CD14-positive monocyte (primary cell): Measurements from ENCODE around the gene MUC20. TPM values are rescaled to one million over a fixed set of nuclear protein-coding genes. Genes with fewer than 3 reads are reported as not detected.

Experiments used
- DNase-seq, 3 donors: peaks; one replicate each; pipeline ENCODE4 v3.0.0-alpha.2; 2011 to 2022
- H2AFZ ChIP-seq: 2 replicates; pipeline ENCODE4 v1.6.0; 2012; ENCODE audit warnings: mild to moderate bottlenecking, low read depth, low read length, inconsistent platforms; ENCODE audit not compliant: insufficient read depth, poor library complexity, severe bottlenecking
- H3K27ac ChIP-seq, 2 donors: 1 replicate in 1 of 2; 2 replicates in 1 of 2; pipeline ENCODE4 v1.5.1; 2012 to 2013; ENCODE audit warnings: low read length in 2 of 2, control low read depth in 1 of 2, inconsistent platforms in 1 of 2, low read depth in 1 of 2, mild to moderate bottlenecking in 1 of 2
- H3K27me3 ChIP-seq, 2 donors: one replicate each; pipeline versions ENCODE4 v1.6.0 to v1.6.1; 2011 to 2013; ENCODE audit warnings: low read length in 2 of 2; ENCODE audit not compliant: control insufficient read depth in 2 of 2, insufficient read depth in 2 of 2
- H3K36me3 ChIP-seq, 2 donors: replicated peaks in 1 of 2; 1 replicate in 1 of 2; 2 replicates in 1 of 2; pipeline versions ENCODE4 v1.5.1 to v1.6.1; 2012 to 2013; ENCODE audit warnings: low read length in 2 of 2, control low read depth in 1 of 2, inconsistent platforms in 1 of 2, mild to moderate bottlenecking in 1 of 2; ENCODE audit not compliant: insufficient read depth in 2 of 2, control insufficient read depth in 1 of 2
- H3K4me1 ChIP-seq, 2 donors: 1 replicate in 1 of 2; 2 replicates in 1 of 2; pipeline versions ENCODE4 v1.5.1 to v1.6.1; 2012 to 2013; ENCODE audit warnings: low read length in 2 of 2, control low read depth in 1 of 2, inconsistent platforms in 1 of 2, mild to moderate bottlenecking in 1 of 2, moderate library complexity in 1 of 2; ENCODE audit not compliant: insufficient read depth in 2 of 2, control insufficient read depth in 1 of 2
- H3K4me2 ChIP-seq: replicated peaks from 2 replicates; pipeline ENCODE3; 2012; ENCODE audit warnings: low read length, moderate library complexity, mild to moderate bottlenecking; ENCODE audit not compliant: poor library complexity, severe bottlenecking; ENCODE audit errors: extremely low read depth
- H3K4me3 ChIP-seq, 3 experiments: fragments of 200-600 bp in 1 of 3; sonication (generic) in 1 of 3; replicated peaks in 1 of 3; 1 replicate in 2 of 3; 2 replicates in 1 of 3; pipeline ENCODE4 v1.5.1; 2011 to 2013; ENCODE audit warnings: low read length in 3 of 3, mild to moderate bottlenecking in 3 of 3, control low read depth in 2 of 3, low read depth in 2 of 3, inconsistent platforms in 1 of 3, moderate library complexity in 1 of 3
- H3K79me2 ChIP-seq: 2 replicates; pipeline ENCODE4 v1.6.0; 2012; ENCODE audit warnings: mild to moderate bottlenecking, control low read depth, inconsistent platforms, low read length, moderate library complexity; ENCODE audit not compliant: insufficient read depth
- H3K9ac ChIP-seq: 2 replicates; pipeline ENCODE4 v1.6.0; 2017; ENCODE audit warnings: low read length, mild to moderate bottlenecking; ENCODE audit not compliant: insufficient read depth, poor library complexity, severe bottlenecking
- H3K9me3 ChIP-seq, 2 donors: replicated peaks in 1 of 2; 1 replicate in 1 of 2; 2 replicates in 1 of 2; pipeline versions ENCODE4 v1.5.1 to v1.6.1; 2012 to 2013; ENCODE audit warnings: low read length in 2 of 2, control low read depth in 1 of 2; ENCODE audit not compliant: control insufficient read depth in 1 of 2, insufficient read depth in 1 of 2
- H4K20me1 ChIP-seq: 2 replicates; pipeline ENCODE4 v1.6.0; 2012; ENCODE audit warnings: mild to moderate bottlenecking, low read length, control low read depth, moderate library complexity; ENCODE audit not compliant: insufficient read depth
- H3K27ac Mint-ChIP-seq, 7 donors: one replicate each; pipeline ENCODE4 v1.8.0; 2020; ENCODE audit warnings: mild to moderate bottlenecking in 7 of 7, mixed read lengths in 7 of 7, moderate library complexity in 6 of 7, inconsistent platforms in 2 of 7
- H3K27me3 Mint-ChIP-seq, 3 donors: one replicate each; pipeline ENCODE4 v1.8.0; 2021 to 2022; ENCODE audit warnings: low read depth in 3 of 3, mild to moderate bottlenecking in 3 of 3, mixed read lengths in 3 of 3, moderate library complexity in 3 of 3, inconsistent platforms in 1 of 3
- H3K36me3 Mint-ChIP-seq, 2 donors: one replicate each; pipeline ENCODE4 v1.8.0; 2020; ENCODE audit warnings: mixed read lengths in 2 of 2, inconsistent platforms in 1 of 2, mild to moderate bottlenecking in 1 of 2
- H3K4me1 Mint-ChIP-seq: one replicate; pipeline ENCODE4 v1.8.0; 2020; ENCODE audit warnings: mild to moderate bottlenecking, mixed read lengths
- H3K4me3 Mint-ChIP-seq, 2 donors: one replicate each; pipeline ENCODE4 v1.8.0; 2020; ENCODE audit warnings: mild to moderate bottlenecking in 2 of 2, mixed read lengths in 2 of 2, moderate library complexity in 1 of 2
- H3K9me3 Mint-ChIP-seq, 7 donors: one replicate each; pipeline ENCODE4 v1.8.0; 2020 to 2022; ENCODE audit warnings: mixed read lengths in 7 of 7, mild to moderate bottlenecking in 6 of 7, moderate library complexity in 6 of 7, inconsistent platforms in 2 of 7
- WGBS: methylation state at CpG from one replicate; pipeline ENCODE4 v1.1.5; 2013; ENCODE audit warnings: missing lambda C conversion rate; ENCODE audit not compliant: insufficient coverage; 5-methylcytosine and 5-hydroxymethylcytosine counted together
- intact Hi-C, 2 donors: fragments of 100-400 bp; cut with micrococcal nuclease; formaldehyde crosslinking; loops; one replicate each; pipeline versions ENCODE4 v1.15.0 to v1.15.1; 2023
- polyA plus RNA-seq, 3 donors: library from polyadenylated mRNA; depleted of rRNA in 1 of 3; unstranded in 2 of 3; stranded (reverse) in 1 of 3; fragments of 300-500 nt in 2 of 3; fragments of >200 nt in 1 of 3; fragmentation: Illumina TruSeq in 2 of 3; gene quantifications; 1 replicate in 2 of 3; 2 replicates in 1 of 3; pipeline ENCODE4 v1.2.3, GENCODE V29; 2012 to 2021
- TF ChIP-seq, protein P1 (sequence below): fragments of 200-600 bp; IDR thresholded peaks from one replicate; pipeline ENCODE4 v1.8.0; 2022; ENCODE audit warnings: antibody characterized with exemption, mild to moderate bottlenecking

MUC20 gene
- polyA plus RNA-seq, 3 donors, result 5.4 TPM; not detected in 2

DNA sequence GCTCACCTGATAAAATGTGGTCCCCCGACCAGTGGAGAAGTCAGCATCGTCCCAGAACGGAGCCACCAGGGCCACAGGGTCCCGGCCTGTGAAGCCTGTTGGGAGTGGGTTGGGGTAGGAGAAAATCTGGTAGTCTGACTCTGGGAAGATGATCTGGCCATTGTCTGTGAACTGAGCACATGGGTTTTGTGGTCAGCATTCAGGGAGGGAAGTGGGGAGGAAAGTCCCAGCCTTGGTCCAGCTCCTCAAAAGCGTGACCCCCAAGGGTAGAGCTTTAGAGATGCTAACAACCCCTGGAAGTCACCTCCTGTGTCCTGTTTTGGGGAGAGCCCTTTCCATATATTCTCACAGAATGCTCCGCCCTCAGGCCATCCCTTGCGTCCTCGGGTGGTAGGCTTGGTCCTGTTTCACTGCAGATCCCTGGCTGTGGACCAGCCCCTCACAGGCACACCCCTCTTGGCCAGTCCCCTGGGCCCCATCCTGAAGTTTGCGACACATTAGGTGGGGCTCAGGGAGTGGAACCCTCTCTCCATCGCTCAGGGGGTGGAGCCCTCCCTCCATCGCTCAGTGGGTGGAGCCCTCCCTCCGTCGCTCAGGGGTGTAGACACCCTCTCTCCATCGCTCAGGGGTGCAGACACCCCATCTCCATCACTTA is 51.0 kb downstream of the MUC20 start:
- H3K4me1 Mint-ChIP-seq, result no peaks in the 10 kb centered on the region
- H3K27ac Mint-ChIP-seq, result no peak overlapping the region
- no peak overlapping the region for H3K4me3 Mint-ChIP-seq
- no peak overlapping the region for H2AFZ ChIP-seq
- TF ChIP-seq, protein P1, sequence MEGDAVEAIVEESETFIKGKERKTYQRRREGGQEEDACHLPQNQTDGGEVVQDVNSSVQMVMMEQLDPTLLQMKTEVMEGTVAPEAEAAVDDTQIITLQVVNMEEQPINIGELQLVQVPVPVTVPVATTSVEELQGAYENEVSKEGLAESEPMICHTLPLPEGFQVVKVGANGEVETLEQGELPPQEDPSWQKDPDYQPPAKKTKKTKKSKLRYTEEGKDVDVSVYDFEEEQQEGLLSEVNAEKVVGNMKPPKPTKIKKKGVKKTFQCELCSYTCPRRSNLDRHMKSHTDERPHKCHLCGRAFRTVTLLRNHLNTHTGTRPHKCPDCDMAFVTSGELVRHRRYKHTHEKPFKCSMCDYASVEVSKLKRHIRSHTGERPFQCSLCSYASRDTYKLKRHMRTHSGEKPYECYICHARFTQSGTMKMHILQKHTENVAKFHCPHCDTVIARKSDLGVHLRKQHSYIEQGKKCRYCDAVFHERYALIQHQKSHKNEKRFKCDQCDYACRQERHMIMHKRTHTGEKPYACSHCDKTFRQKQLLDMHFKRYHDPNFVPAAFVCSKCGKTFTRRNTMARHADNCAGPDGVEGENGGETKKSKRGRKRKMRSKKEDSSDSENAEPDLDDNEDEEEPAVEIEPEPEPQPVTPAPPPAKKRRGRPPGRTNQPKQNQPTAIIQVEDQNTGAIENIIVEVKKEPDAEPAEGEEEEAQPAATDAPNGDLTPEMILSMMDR, result no peak
- DNase-seq, result no peak
- no peaks in the 10 kb centered on the region for H3K36me3 Mint-ChIP-seq
- peaks cover 0 to 11% (median 2%) of the 10 kb centered on the region in 7 donors for H3K9me3 Mint-ChIP-seq
- H3K9ac ChIP-seq, result no peak overlapping the region
- no peaks in the 10 kb centered on the region for H3K79me2 ChIP-seq
- no peaks in the 10 kb centered on the region for H3K9me3 ChIP-seq
- H3K4me2 ChIP-seq, result no peak overlapping the region
- intact Hi-C loops, result no loop called here
- no peaks in the 10 kb centered on the region for H3K4me1 ChIP-seq
- H3K27me3 Mint-ChIP-seq, result peaks cover 0 to 6% (median 2%) of the 10 kb centered on the region in 3 donors
- H3K27me3 ChIP-seq, result no peaks in the 10 kb centered on the region
- no peak overlapping the region for H3K27ac ChIP-seq
- H3K36me3 ChIP-seq, result no peaks in the 10 kb centered on the region
- H4K20me1 ChIP-seq, result no peaks in the 10 kb centered on the region
- no peak overlapping the region for H3K4me3 ChIP-seq
- 88% methylated on average over 9 of the region's 14 CpGs for WGBS

GRCh38 chr3:195773956-195774537 is 53.3 kb downstream of the MUC20 start:
- no peak overlapping the region for H3K27ac ChIP-seq
- peaks cover 0 to 11% (median 3%) of the 10 kb centered on the region in 7 donors for H3K9me3 Mint-ChIP-seq
- H3K9me3 ChIP-seq, result no peaks in the 10 kb centered on the region
- no peak overlapping the region for H3K4me3 ChIP-seq
- H3K27me3 Mint-ChIP-seq, result peaks cover 2 to 4% (median 2%) of the 10 kb centered on the region in 3 donors
- no peak overlapping the region for H3K4me2 ChIP-seq
- intact Hi-C loops, result no loop called here
- H3K36me3 Mint-ChIP-seq, result no peaks in the 10 kb centered on the region
- no peaks in the 10 kb centered on the region for H3K79me2 ChIP-seq
- H3K4me3 Mint-ChIP-seq, result no peak overlapping the region
- no peaks in the 10 kb centered on the region for H4K20me1 ChIP-seq
- no peak for DNase-seq
- no peak overlapping the region for H2AFZ ChIP-seq
- no peak overlapping the region for H3K27ac Mint-ChIP-seq
- TF ChIP-seq, protein P1, result no peak
- no peaks in the 10 kb centered on the region for H3K4me1 Mint-ChIP-seq
- no peaks in the 10 kb centered on the region for H3K27me3 ChIP-seq
- 95% methylated on average over 23 of the region's 23 CpGs for WGBS
- no peaks in the 10 kb centered on the region for H3K36me3 ChIP-seq
- H3K9ac ChIP-seq, result no peak overlapping the region
- no peaks in the 10 kb centered on the region for H3K4me1 ChIP-seq
